Fibroblast of lung (primary cell): Measurements from ENCODE around the gene PSMA5.

ENCODE experiments used
- EZH2 ChIP-seq: IDR thresholded peaks from 2 replicates; pipeline ENCODE4 v1.5.1; 2012; ENCODE audit warnings: low read length, control low read depth, mild to moderate bottlenecking; ENCODE audit errors: missing control alignments
- TF ChIP-seq, protein P1 (sequence below), 2 donors: IDR thresholded peaks in 1 of 2; conservative IDR thresholded peaks in 1 of 2; 1 replicate in 1 of 2; 2 replicates in 1 of 2; pipeline ENCODE4 v1.5.1; 2011 to 2012; ENCODE audit warnings: low read length in 2 of 2, control low read depth in 1 of 2, inconsistent platforms in 1 of 2, low read depth in 1 of 2, mild to moderate bottlenecking in 1 of 2

DNA sequence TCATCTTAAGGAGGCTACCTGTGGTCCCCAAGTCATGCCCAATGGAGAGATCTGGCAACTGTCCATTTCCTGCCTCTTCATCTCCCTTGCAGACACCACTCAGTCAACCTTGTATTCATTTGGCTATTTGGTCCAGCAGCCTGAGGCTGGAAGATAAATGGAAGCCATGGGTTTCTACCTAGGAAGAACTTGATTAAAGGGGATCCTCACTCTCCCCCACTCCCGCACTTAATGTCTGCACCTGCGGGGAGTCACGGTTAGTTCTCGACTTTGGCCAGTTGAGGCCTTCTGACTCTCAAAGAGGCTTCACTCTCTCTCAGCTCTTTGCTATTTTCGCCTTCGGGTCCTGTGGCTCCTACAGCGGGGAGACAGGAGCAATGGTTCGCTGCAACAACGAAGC, 49.0 kb upstream of the PSMA5 start:
- TF ChIP-seq, protein P1, sequence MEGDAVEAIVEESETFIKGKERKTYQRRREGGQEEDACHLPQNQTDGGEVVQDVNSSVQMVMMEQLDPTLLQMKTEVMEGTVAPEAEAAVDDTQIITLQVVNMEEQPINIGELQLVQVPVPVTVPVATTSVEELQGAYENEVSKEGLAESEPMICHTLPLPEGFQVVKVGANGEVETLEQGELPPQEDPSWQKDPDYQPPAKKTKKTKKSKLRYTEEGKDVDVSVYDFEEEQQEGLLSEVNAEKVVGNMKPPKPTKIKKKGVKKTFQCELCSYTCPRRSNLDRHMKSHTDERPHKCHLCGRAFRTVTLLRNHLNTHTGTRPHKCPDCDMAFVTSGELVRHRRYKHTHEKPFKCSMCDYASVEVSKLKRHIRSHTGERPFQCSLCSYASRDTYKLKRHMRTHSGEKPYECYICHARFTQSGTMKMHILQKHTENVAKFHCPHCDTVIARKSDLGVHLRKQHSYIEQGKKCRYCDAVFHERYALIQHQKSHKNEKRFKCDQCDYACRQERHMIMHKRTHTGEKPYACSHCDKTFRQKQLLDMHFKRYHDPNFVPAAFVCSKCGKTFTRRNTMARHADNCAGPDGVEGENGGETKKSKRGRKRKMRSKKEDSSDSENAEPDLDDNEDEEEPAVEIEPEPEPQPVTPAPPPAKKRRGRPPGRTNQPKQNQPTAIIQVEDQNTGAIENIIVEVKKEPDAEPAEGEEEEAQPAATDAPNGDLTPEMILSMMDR (conservative IDR thresholded peaks at IDR 0.05 in 1 of 2, IDR thresholded peaks at IDR 0.05 in 1 of 2; ENCODE audit: low read depth in 1 of 2, low read length in 2 of 2): no peak
- no peak for TF ChIP-seq EZH2
